SK-N-SH treated with all-trans-retinoic acid at 6 μM for 48 hours (cell line): Measurements from ENCODE around the gene PGGHG.

Source experiments
- ATAC-seq: fragments of 200-7000 bp; cut with Tn5 transposase; 3 replicates; pipeline ENCODE4 v1.9.1; 2020; ENCODE audit warnings: mild to moderate bottlenecking, moderate library complexity
- ARNTL ChIP-seq: fragments of 450-650 bp; formaldehyde crosslinking; IDR thresholded peaks from 2 replicates; pipeline ENCODE4 v1.5.0; 2020; ENCODE audit warnings: low read depth, mild to moderate bottlenecking, moderate library complexity, borderline replicate concordance
- CSDC2 ChIP-seq: fragments of 250-450 bp; sonication (Bioruptor Pico); IDR thresholded peaks from 2 replicates; pipeline ENCODE4 v1.5.0; 2020; ENCODE audit warnings: mild to moderate bottlenecking, moderate library complexity
- ESRRG ChIP-seq: fragments of 250-450 bp; sonication (Bioruptor Pico); IDR thresholded peaks from 2 replicates; pipeline ENCODE4 v1.6.1; 2021; ENCODE audit warnings: mild to moderate bottlenecking
- GLIS3 ChIP-seq: fragments of 250-450 bp; sonication (Bioruptor Pico); IDR thresholded peaks from 2 replicates; pipeline ENCODE4 v1.5.0; 2020; ENCODE audit warnings: mild to moderate bottlenecking, moderate library complexity
- ISL1 ChIP-seq: fragments of 250-450 bp; sonication (Bioruptor Pico); IDR thresholded peaks from 2 replicates; pipeline ENCODE4 v2.1.2; 2022; ENCODE audit warnings: mild to moderate bottlenecking, moderate library complexity
- OSR1 ChIP-seq: fragments of 250-450 bp; sonication (Bioruptor Pico); IDR thresholded peaks from 2 replicates; pipeline ENCODE4 v1.8.0; 2022; ENCODE audit warnings: moderate library complexity, mild to moderate bottlenecking, inconsistent platforms
- PPARA ChIP-seq: fragments of 250-450 bp; sonication (Bioruptor Pico); IDR thresholded peaks from 2 replicates; pipeline ENCODE4 v1.5.0; 2020; ENCODE audit warnings: mild to moderate bottlenecking, borderline replicate concordance
- RARB ChIP-seq: fragments of 250-450 bp; sonication (Bioruptor Pico); IDR thresholded peaks from 2 replicates; pipeline ENCODE4 v1.8.0; 2021; ENCODE audit warnings: mild to moderate bottlenecking, moderate library complexity
- SNAI2 ChIP-seq: fragments of 250-450 bp; sonication (Bioruptor Pico); IDR thresholded peaks from 2 replicates; pipeline ENCODE4 v1.5.0; 2020; ENCODE audit warnings: mild to moderate bottlenecking, moderate library complexity
- TCF4 ChIP-seq: fragments of 250-450 bp; sonication (Bioruptor Pico); IDR thresholded peaks from 2 replicates; pipeline ENCODE4 v1.8.0; 2021; ENCODE audit warnings: mild to moderate bottlenecking, moderate library complexity, borderline replicate concordance
- ZC3H10 ChIP-seq: fragments of 250-450 bp; sonication (Bioruptor Pico); IDR thresholded peaks from 2 replicates; pipeline ENCODE4 v1.5.1; 2021; ENCODE audit warnings: mild to moderate bottlenecking, moderate library complexity
- ZFP3 ChIP-seq: fragments of 250-450 bp; sonication (Bioruptor Pico); IDR thresholded peaks from 2 replicates; pipeline ENCODE4 v1.5.0; 2020; ENCODE audit warnings: mild to moderate bottlenecking, moderate library complexity
- ZFP30 ChIP-seq: fragments of 450-650 bp; formaldehyde crosslinking; IDR thresholded peaks from 2 replicates; pipeline ENCODE4 v1.5.0; 2022; ENCODE audit warnings: mild to moderate bottlenecking, moderate library complexity
- ZNF565 ChIP-seq: fragments of 450-650 bp; formaldehyde crosslinking; conservative IDR thresholded peaks from 2 replicates; pipeline ENCODE4 v1.5.0; 2020; ENCODE audit warnings: low read depth, mild to moderate bottlenecking, moderate library complexity
- ZNF70 ChIP-seq: fragments of 450-650 bp; formaldehyde crosslinking; IDR thresholded peaks from 2 replicates; pipeline ENCODE4 v1.5.0; 2020; ENCODE audit warnings: mild to moderate bottlenecking, moderate library complexity
- ZNF8 ChIP-seq: fragments of 450-650 bp; formaldehyde crosslinking; IDR thresholded peaks from 2 replicates; pipeline ENCODE4 v1.5.0; 2020; ENCODE audit warnings: mild to moderate bottlenecking, moderate library complexity
- TF ChIP-seq, protein P1 (sequence below): fragments of 250-450 bp; sonication (Bioruptor Pico); IDR thresholded peaks from 2 replicates; pipeline ENCODE4 v1.8.0; 2020; ENCODE audit warnings: mild to moderate bottlenecking, moderate library complexity, borderline replicate concordance
- TF ChIP-seq, protein P2 (sequence below): fragments of 250-450 bp; sonication (Bioruptor Pico); IDR thresholded peaks from 2 replicates; pipeline ENCODE4 v1.5.1; 2021; ENCODE audit warnings: mild to moderate bottlenecking, moderate library complexity
- TF ChIP-seq, protein P3 (sequence below): fragments of 250-450 bp; sonication (Bioruptor Pico); IDR thresholded peaks from 2 replicates; pipeline ENCODE4 v1.5.1; 2020; ENCODE audit warnings: low read depth, mild to moderate bottlenecking, moderate library complexity
- TF ChIP-seq, protein P4 (sequence below): fragments of 250-450 bp; sonication (Bioruptor Pico); IDR thresholded peaks from 2 replicates; pipeline ENCODE4 v1.8.0; 2021; ENCODE audit warnings: low read depth, mild to moderate bottlenecking, moderate library complexity, borderline replicate concordance
- TF ChIP-seq, protein P5 (sequence below): fragments of 250-450 bp; sonication (Bioruptor Pico); IDR thresholded peaks from 2 replicates; pipeline ENCODE4 v1.5.0; 2020; ENCODE audit warnings: mild to moderate bottlenecking, moderate library complexity

PGGHG gene

DNA sequence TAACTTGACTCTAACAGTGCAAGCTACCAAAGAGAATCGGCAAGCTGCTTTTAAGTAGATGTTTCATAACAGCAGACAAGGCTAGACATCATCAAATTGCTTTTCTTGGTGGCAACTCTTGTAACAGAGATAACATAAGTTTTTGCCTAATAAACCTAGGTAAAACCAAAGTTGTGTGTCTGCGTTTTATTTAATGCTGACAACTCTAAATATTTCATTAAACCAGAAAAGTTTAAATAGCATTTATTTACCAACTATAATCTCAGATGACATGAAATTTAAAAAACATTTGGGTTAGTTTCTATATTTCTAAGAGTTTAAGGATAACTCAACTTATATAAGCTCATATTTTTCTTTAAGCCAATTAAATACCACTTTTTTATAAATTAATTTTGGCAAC is 51.0 kb downstream of the PGGHG start:
- ATAC-seq: no peak
- no peak for TF ChIP-seq SNAI2 (CRISPR knock-in tag)
- no peak for TF ChIP-seq OSR1
- TF ChIP-seq ZNF70: no peak
- TF ChIP-seq ARNTL: no peak
- TF ChIP-seq, protein P1, sequence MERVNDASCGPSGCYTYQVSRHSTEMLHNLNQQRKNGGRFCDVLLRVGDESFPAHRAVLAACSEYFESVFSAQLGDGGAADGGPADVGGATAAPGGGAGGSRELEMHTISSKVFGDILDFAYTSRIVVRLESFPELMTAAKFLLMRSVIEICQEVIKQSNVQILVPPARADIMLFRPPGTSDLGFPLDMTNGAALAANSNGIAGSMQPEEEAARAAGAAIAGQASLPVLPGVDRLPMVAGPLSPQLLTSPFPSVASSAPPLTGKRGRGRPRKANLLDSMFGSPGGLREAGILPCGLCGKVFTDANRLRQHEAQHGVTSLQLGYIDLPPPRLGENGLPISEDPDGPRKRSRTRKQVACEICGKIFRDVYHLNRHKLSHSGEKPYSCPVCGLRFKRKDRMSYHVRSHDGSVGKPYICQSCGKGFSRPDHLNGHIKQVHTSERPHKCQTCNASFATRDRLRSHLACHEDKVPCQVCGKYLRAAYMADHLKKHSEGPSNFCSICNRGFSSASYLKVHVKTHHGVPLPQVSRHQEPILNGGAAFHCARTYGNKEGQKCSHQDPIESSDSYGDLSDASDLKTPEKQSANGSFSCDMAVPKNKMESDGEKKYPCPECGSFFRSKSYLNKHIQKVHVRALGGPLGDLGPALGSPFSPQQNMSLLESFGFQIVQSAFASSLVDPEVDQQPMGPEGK (CRISPR knock-in tag): no peak
- TF ChIP-seq GLIS3 (CRISPR knock-in tag): no peak
- TF ChIP-seq RARB: no peak
- TF ChIP-seq CSDC2 (CRISPR knock-in tag): no peak
- TF ChIP-seq ESRRG (CRISPR knock-in tag): no peak
- no peak for TF ChIP-seq ZFP3 (CRISPR knock-in tag)

DNA sequence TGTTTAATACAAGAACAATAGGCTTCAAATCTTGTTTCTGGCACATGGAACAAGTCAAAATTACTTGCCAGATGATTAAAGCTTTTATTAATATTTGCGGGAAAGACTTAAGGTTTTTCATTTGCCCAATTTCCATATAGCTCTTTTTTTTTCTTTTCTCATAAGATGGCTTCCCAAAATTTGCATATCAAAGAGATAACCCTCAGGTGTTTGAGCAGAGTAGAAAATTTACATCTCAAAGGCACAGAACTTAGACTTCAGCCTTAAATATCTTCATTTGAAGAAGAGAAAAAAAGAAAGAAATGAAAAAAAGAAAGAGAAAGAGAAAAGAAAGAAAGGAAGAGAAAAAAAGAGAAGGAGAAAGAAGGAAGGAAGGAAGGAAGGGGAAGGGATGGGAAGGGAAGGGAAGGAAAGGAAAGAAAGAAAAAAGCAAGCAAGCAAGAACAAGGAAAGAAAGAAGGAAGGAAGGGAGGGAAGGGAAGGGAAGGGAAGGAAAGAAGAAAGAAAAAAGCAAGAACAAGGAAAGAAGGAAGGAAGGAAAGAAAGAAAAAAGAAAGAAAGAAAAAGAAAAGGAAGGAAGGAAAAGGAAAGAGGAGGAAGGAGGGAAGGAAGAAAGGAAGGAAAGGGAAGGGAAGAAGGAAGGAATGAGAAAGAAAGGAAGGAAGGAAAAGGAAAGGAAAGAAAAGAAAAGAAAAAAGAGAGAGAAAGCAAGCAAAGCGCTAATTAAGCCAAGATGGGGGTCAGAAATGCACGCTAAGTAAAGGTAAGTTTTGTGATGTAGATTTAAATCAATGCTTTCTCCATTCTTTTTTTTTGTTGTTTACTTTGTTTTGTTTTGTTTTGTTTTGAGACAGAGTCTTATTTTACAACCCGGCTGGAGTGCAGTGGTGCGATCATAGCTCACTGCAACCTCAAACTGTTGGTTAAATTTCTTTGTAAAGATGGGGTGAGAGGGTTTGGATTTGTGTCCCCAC is 51.9 kb downstream of the PGGHG start:
- no peak for ATAC-seq
- TF ChIP-seq RARB: no peak
- TF ChIP-seq ZC3H10 (CRISPR knock-in tag): no peak
- TF ChIP-seq, protein P2, sequence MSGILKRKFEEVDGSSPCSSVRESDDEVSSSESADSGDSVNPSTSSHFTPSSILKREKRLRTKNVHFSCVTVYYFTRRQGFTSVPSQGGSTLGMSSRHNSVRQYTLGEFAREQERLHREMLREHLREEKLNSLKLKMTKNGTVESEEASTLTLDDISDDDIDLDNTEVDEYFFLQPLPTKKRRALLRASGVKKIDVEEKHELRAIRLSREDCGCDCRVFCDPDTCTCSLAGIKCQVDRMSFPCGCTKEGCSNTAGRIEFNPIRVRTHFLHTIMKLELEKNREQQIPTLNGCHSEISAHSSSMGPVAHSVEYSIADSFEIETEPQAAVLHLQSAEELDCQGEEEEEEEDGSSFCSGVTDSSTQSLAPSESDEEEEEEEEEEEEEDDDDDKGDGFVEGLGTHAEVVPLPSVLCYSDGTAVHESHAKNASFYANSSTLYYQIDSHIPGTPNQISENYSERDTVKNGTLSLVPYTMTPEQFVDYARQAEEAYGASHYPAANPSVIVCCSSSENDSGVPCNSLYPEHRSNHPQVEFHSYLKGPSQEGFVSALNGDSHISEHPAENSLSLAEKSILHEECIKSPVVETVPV (CRISPR knock-in tag): no peak

DNA sequence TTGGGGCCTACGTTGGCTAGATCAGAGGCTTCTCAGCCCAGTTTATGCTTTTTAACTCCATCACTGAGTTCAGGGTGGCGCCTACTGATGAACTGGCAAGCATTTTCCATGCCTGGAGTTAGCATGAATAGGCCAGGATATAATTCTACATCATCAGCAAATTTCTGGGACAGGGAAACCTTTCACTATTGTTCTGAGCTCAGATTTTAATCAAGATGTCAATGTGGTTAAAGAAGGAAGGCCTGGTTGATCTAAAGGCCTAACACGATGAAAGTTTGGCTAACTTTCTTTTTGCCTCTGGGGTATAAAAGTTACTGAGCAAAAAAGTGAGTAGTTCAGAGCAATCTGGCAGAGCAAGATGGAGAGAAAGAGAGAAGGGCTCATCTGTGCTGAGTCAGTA is 53.4 kb downstream of the PGGHG start:
- no peak for ATAC-seq
- TF ChIP-seq ZNF70 (no peak), ZFP3 (CRISPR knock-in tag) (no peak), SNAI2 (CRISPR knock-in tag) (no peak), ZC3H10 (CRISPR knock-in tag) (no peak), ZNF8 (CRISPR knock-in tag) (no peak), CSDC2 (CRISPR knock-in tag) (no peak)
- TF ChIP-seq, all 23 proteins: peak for 0

DNA sequence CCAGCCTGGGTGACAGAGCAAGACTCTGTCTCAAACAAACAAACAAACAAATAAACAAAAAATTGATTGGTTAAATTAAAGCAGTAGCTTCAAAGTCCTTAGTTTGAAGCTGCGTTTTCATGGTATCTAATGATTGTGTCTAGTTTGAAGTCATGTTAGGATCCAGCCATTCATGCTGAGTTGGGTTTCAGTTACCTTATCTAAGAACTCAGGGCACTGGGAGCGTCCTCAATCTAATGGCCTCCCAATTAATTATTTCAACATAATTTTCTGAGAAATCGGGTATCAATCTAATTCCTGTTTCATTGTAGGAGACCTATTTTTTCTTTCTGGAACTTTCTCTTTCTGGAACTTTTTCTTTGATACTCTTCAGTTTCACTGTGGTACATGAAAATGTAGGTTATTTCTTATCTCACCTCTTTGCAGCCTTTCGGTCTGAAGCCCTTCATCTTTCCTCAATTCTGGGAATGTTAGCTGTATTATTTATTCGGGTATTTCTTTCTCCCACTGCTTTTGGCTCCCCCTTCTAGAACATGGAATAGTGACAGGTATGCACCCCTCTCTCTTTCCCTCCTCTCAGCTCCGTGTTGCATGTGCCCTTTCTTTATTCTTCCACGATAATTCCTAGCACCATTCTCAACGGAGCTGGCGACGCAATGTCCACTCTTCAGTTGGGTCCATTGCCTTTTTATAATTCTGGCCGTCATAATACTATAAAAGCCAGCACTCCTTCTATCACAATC is 56.1 kb downstream of the PGGHG start:
- no peak for ATAC-seq
- TF ChIP-seq ISL1 (CRISPR knock-in tag) (no peak), ESRRG (CRISPR knock-in tag) (no peak), TCF4 (CRISPR knock-in tag) (no peak), RARB (no peak), ZC3H10 (CRISPR knock-in tag) (no peak), ZFP30 (CRISPR knock-in tag) (no peak), ARNTL (no peak), CSDC2 (CRISPR knock-in tag) (no peak), ZNF565 (CRISPR knock-in tag) (no peak), PPARA (CRISPR knock-in tag) (no peak), GLIS3 (CRISPR knock-in tag) (no peak)
- TF ChIP-seq, protein P3, sequence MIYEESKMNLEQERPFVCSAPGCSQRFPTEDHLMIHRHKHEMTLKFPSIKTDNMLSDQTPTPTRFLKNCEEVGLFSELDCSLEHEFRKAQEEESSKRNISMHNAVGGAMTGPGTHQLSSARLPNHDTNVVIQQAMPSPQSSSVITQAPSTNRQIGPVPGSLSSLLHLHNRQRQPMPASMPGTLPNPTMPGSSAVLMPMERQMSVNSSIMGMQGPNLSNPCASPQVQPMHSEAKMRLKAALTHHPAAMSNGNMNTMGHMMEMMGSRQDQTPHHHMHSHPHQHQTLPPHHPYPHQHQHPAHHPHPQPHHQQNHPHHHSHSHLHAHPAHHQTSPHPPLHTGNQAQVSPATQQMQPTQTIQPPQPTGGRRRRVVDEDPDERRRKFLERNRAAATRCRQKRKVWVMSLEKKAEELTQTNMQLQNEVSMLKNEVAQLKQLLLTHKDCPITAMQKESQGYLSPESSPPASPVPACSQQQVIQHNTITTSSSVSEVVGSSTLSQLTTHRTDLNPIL: no peak
- TF ChIP-seq, protein P1 (CRISPR knock-in tag): no peak
- TF ChIP-seq, protein P4, sequence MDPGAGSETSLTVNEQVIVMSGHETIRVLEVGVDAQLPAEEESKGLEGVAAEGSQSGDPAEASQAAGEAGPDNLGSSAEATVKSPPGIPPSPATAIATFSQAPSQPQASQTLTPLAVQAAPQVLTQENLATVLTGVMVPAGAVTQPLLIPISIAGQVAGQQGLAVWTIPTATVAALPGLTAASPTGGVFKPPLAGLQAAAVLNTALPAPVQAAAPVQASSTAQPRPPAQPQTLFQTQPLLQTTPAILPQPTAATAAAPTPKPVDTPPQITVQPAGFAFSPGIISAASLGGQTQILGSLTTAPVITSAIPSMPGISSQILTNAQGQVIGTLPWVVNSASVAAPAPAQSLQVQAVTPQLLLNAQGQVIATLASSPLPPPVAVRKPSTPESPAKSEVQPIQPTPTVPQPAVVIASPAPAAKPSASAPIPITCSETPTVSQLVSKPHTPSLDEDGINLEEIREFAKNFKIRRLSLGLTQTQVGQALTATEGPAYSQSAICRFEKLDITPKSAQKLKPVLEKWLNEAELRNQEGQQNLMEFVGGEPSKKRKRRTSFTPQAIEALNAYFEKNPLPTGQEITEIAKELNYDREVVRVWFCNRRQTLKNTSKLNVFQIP: no peak
- TF ChIP-seq, protein P2 (CRISPR knock-in tag): no peak
- TF ChIP-seq, protein P5, sequence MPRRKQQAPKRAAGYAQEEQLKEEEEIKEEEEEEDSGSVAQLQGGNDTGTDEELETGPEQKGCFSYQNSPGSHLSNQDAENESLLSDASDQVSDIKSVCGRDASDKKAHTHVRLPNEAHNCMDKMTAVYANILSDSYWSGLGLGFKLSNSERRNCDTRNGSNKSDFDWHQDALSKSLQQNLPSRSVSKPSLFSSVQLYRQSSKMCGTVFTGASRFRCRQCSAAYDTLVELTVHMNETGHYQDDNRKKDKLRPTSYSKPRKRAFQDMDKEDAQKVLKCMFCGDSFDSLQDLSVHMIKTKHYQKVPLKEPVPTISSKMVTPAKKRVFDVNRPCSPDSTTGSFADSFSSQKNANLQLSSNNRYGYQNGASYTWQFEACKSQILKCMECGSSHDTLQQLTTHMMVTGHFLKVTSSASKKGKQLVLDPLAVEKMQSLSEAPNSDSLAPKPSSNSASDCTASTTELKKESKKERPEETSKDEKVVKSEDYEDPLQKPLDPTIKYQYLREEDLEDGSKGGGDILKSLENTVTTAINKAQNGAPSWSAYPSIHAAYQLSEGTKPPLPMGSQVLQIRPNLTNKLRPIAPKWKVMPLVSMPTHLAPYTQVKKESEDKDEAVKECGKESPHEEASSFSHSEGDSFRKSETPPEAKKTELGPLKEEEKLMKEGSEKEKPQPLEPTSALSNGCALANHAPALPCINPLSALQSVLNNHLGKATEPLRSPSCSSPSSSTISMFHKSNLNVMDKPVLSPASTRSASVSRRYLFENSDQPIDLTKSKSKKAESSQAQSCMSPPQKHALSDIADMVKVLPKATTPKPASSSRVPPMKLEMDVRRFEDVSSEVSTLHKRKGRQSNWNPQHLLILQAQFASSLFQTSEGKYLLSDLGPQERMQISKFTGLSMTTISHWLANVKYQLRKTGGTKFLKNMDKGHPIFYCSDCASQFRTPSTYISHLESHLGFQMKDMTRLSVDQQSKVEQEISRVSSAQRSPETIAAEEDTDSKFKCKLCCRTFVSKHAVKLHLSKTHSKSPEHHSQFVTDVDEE: no peak
